ENCODE data around the gene HSPB6. TPM values are rescaled to one million over a fixed set of nuclear protein-coding genes. Genes with fewer than 3 reads are reported as not detected.
A peak's percentile ranks its signal among the peaks of the same experiment; 100 is the strongest.

HSPB6 gene
- total RNA-seq, 1 experiment from 2014 or later = 0.93 TPM

DNA sequence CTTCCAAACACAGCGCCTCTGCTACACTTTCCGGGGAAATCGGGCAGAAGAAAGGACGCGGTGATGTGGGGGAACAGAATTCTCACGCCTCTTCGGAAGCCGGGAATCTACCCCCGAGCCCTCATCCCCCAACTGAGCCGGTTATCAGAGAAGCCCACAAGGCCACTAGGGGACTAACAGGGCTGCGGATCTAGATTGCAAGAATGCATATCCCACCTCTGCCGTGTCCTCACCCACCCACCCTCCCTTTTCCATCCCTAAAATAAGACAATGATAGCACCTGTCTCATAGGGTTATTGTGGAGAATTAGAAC is 15.7 kb downstream of the HSPB6 start:
- BruUV-seq (replicated peaks) = no TSS peak
- H3K9ac ChIP-seq (ENCODE audit: low read length) = peak overlapping the region; percentile 67
- peak overlapping the region; percentile 78 for H2AFZ ChIP-seq (ENCODE audit: low read depth, low read length, poor library complexity, severe bottlenecking)
- no peaks in the 10 kb centered on the region for H4K20me1 ChIP-seq (ENCODE audit: insufficient read depth)
- H3K27me3 ChIP-seq (ENCODE audit: insufficient read depth, low read length) = no peaks in the 10 kb centered on the region
- DNase-seq (ENCODE audit: low read depth, low spot score) (no peak), ATAC-seq (no peak)
- ChIA-PET CTCF (interaction anchor here (1.1 kb wide), 1 partner anchor 18 kb away, joined by 3 read pairs; no protein-coding TSS in a partner anchor), POLR2A (interaction anchor here (0.8 to 2.2 kb wide), 6 partner anchors 7 to 231 kb away, joined by 3 to 8 read pairs (median 4); partner anchors contain the start of gene LIN37), RAD21 (ENCODE audit: low non-redundant PET in 1 of 2, low total read pairs in 2 of 2, uncharacterized antibody in 2 of 2, unreplicated experiment in 2 of 2) (interaction anchor here (0.8 kb wide), 2 partner anchors 7 to 190 kb away, joined by 3 read pairs; partner anchors contain the start of gene LIN37 (in 1 of the 2))
- peaks cover 14 to 23% of the 10 kb centered on the region in 2 experiments; a peak in 3 of 4 replicates for H3K36me3 ChIP-seq (ENCODE audit: control insufficient read depth in 1 of 2, insufficient read depth in 2 of 2, low read length in 2 of 2)
- H3K4me3 ChIP-seq (replicated peaks in 1 of 2; ENCODE audit: low read depth in 1 of 2, low read length in 2 of 2) = peak overlapping the region; percentile 61 to 74
- H3K27ac ChIP-seq (ENCODE audit: low read depth, low read length) = peak overlapping the region; percentile 73
- no peaks in the 10 kb centered on the region for H3K9me2 ChIP-seq (ENCODE audit: insufficient read depth)
- H3K4me2 ChIP-seq (ENCODE audit: low read length) = peak overlapping the region; percentile 100
- intact Hi-C loops (cut with micrococcal nuclease) = no loop called here
- no peak for TF ChIP-seq ELF1 (IDR thresholded peaks at IDR 0.05; ENCODE audit: borderline replicate concordance, low read depth)
- TF ChIP-seq, protein P1, sequence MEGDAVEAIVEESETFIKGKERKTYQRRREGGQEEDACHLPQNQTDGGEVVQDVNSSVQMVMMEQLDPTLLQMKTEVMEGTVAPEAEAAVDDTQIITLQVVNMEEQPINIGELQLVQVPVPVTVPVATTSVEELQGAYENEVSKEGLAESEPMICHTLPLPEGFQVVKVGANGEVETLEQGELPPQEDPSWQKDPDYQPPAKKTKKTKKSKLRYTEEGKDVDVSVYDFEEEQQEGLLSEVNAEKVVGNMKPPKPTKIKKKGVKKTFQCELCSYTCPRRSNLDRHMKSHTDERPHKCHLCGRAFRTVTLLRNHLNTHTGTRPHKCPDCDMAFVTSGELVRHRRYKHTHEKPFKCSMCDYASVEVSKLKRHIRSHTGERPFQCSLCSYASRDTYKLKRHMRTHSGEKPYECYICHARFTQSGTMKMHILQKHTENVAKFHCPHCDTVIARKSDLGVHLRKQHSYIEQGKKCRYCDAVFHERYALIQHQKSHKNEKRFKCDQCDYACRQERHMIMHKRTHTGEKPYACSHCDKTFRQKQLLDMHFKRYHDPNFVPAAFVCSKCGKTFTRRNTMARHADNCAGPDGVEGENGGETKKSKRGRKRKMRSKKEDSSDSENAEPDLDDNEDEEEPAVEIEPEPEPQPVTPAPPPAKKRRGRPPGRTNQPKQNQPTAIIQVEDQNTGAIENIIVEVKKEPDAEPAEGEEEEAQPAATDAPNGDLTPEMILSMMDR (IDR thresholded peaks at IDR 0.05 in 2 of 3, conservative IDR thresholded peaks at IDR 0.05 in 1 of 3; ENCODE audit: borderline replicate concordance in 1 of 3, insufficient read depth in 1 of 3, low read depth in 2 of 3, low read length in 2 of 3) = 0 out of 6 replicates have a peak, but pooled peaks of 1 of the 3 experiments have one; percentile 4
- H3K4me1 ChIP-seq (ENCODE audit: control insufficient read depth in 1 of 2, insufficient read depth in 2 of 2, low read length in 2 of 2) = peaks cover 20 to 28% of the 10 kb centered on the region in 2 experiments
- no peaks in the 10 kb centered on the region for H3K9me3 ChIP-seq (ENCODE audit: control insufficient read depth in 1 of 2, insufficient read depth in 1 of 2, low read depth in 1 of 2, low read length in 2 of 2)
- H3K79me2 ChIP-seq (ENCODE audit: insufficient read depth, low read length) = peaks cover 7% of the 10 kb centered on the region; the same call in 1 of the 2 replicates

GRCh38 chr19:35740423-35741202 is 16.2 kb downstream of the HSPB6 start:
- peak; percentile 80 for ATAC-seq
- Histone ChIP-seq H3K36me3 (ENCODE audit: control insufficient read depth in 1 of 2, insufficient read depth in 2 of 2, low read length in 2 of 2) (peaks cover 14 to 23% of the 10 kb centered on the region in 2 experiments; a peak in 3 of 4 replicates), H3K4me1 (ENCODE audit: control insufficient read depth in 1 of 2, insufficient read depth in 2 of 2, low read length in 2 of 2) (peaks cover 20 to 26% of the 10 kb centered on the region in 2 experiments; a peak in 3 of 4 replicates), H3K9me3 (ENCODE audit: control insufficient read depth in 1 of 2, insufficient read depth in 1 of 2, low read depth in 1 of 2, low read length in 2 of 2) (no peaks in the 10 kb centered on the region), H3K4me3 (replicated peaks in 1 of 2; ENCODE audit: low read depth in 1 of 2, low read length in 2 of 2) (peak overlapping the region; percentile 61 to 74), H3K9me2 (ENCODE audit: insufficient read depth) (no peaks in the 10 kb centered on the region), H3K4me2 (ENCODE audit: low read length) (peak overlapping the region; percentile 100), H3K79me2 (ENCODE audit: insufficient read depth, low read length) (peaks cover 1% of the 10 kb centered on the region; the same call in 1 of the 2 replicates), H4K20me1 (ENCODE audit: insufficient read depth) (no peaks in the 10 kb centered on the region), H3K27ac (ENCODE audit: low read depth, low read length) (peak overlapping the region; percentile 73), H2AFZ (ENCODE audit: low read depth, low read length, poor library complexity, severe bottlenecking) (peak overlapping the region; percentile 78), H3K27me3 (ENCODE audit: insufficient read depth, low read length) (no peaks in the 10 kb centered on the region), H3K9ac (ENCODE audit: low read length) (peak overlapping the region; percentile 72)
- peak; percentile 87 for DNase-seq (ENCODE audit: low read depth, low spot score)
- RAD21 ChIA-PET (ENCODE audit: low non-redundant PET in 1 of 2, low total read pairs in 2 of 2, uncharacterized antibody in 2 of 2, unreplicated experiment in 2 of 2) = interaction anchor here (0.8 kb wide), 2 partner anchors 8 to 191 kb away, joined by 3 read pairs; partner anchors contain the start of gene LIN37 (in 1 of the 2)
- CTCF ChIA-PET = interaction anchor here (1.1 kb wide), 2 partner anchors 17 to 79 kb away, joined by 3 read pairs; no protein-coding TSS in a partner anchor
- no TSS peak for BruUV-seq (replicated peaks)
- POLR2A ChIA-PET = interaction anchor here (0.7 to 2.2 kb wide), 7 partner anchors 8 to 230 kb away, joined by 3 to 8 read pairs (median 4); partner anchors contain the start of gene LIN37
- intact Hi-C loops (cut with micrococcal nuclease) = no loop called here
- TF ChIP-seq SP1 (IDR thresholded peaks at IDR 0.05; ENCODE audit: low read depth) (peak; percentile 84), EZH2phosphoT487 (IDR thresholded peaks at IDR 0.05; ENCODE audit: borderline replicate concordance) (no peak), YY1 (IDR thresholded peaks at IDR 0.05; ENCODE audit: extremely low read depth, insufficient replicate concordance, low read depth, low read length) (no peak), JUND (IDR thresholded peaks at IDR 0.05) (no peak), CEBPB (IDR thresholded peaks at IDR 0.05; ENCODE audit: low read depth) (no peak), EGR1 (IDR thresholded peaks at IDR 0.05; ENCODE audit: low read depth) (0 out of 2 replicates have a peak, but pooled peaks have one; percentile 10), ZNF274 (IDR thresholded peaks at IDR 0.05; ENCODE audit: low read depth, low read length) (no peak), SRF (IDR thresholded peaks at IDR 0.05; ENCODE audit: low read depth) (no peak), FOSL1 (IDR thresholded peaks at IDR 0.05; ENCODE audit: low read depth) (no peak), ELF1 (IDR thresholded peaks at IDR 0.05; ENCODE audit: borderline replicate concordance, low read depth) (no peak; the same call in 1 of the 2 replicates), CBX3 (IDR thresholded peaks at IDR 0.05; ENCODE audit: low read depth) (no peak)
- TF ChIP-seq, protein P2, sequence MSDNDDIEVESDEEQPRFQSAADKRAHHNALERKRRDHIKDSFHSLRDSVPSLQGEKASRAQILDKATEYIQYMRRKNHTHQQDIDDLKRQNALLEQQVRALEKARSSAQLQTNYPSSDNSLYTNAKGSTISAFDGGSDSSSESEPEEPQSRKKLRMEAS (IDR thresholded peaks at IDR 0.05) = peak; percentile 55; the same call in 1 of the 2 replicates
- TF ChIP-seq, protein P1 (IDR thresholded peaks at IDR 0.05 in 2 of 3, conservative IDR thresholded peaks at IDR 0.05 in 1 of 3; ENCODE audit: borderline replicate concordance in 1 of 3, insufficient read depth in 1 of 3, low read depth in 2 of 3, low read length in 2 of 3) = peak in 1 of 3 experiments; percentile 30; a peak in 1 of 6 replicates
